ENCODE results near the gene DDX1.

The DDX1 gene

DNA sequence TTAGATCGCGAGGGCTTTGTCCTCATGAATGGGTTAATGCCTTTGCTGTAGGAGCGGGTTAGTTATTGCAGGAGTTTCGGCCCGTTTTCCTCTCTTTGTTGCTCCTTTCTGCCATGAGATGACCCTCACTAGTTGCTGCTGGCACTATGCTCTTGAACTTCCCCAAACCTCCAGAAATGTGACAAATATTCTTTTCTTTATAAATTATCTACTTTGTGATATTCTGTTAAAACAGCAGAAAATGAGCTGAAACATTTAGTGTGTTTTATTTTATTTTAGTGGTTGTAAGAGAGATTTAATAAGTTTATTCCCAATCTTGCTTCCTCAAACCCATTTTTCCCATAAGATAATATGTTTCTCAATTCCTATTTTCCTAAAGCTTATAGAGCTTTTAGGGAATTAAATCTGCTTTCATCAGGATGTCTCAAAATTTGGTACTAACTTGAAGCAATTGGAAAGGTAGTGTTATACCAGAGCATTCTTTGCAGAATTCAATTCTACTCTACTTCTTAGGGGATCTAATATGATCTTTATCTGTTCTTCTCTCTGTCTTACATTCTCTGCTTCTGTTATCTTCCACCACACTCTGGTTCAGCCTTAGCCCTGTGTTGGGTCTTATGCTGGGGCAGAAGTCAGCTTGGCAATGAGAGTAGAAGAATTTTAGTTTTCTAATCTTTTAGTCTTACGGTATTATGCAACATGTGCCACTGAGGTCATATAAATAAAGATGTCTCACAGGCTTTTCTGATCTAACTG is 23.1 kb downstream of the DDX1 start:
- no peak for TF ChIP-seq GATA2 (IDR thresholded peaks at IDR 0.05; ENCODE audit: low read depth, low read length)
- no peak for TF ChIP-seq GATA3 (IDR thresholded peaks at IDR 0.05; ENCODE audit: low read depth, low read length)

DNA sequence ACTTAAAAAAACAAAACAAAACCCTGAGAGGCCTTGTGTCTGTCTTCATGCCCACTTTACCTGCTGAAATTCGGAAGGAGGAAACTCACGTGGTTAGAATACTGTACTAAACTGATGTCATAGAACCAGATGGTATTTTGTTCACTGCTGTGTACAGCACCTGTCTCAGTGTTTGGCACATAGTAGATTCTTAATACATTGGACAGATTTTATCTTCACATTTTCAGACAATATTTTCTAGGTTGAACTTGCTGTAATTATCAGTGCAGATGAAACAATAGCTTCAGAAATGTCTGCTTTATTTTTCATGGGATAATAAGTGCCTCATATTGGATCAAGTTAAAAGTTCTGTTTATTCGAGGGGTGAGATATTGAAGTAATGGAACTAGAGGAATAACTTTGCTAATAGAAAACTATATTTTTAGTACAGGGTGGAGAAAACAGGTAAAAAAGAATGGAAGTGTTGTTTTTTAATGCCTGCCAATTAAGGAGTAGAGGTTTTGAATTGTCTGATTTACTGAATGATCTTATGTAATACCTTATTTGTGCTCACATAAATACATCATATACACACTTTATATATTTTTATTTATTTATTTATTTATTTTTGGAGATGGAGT is 23.7 kb downstream of the DDX1 start:
- no peak for TF ChIP-seq GATA3 (IDR thresholded peaks at IDR 0.05; ENCODE audit: low read depth, low read length)
- TF ChIP-seq GATA2 (IDR thresholded peaks at IDR 0.05; ENCODE audit: low read depth, low read length), result no peak

DNA sequence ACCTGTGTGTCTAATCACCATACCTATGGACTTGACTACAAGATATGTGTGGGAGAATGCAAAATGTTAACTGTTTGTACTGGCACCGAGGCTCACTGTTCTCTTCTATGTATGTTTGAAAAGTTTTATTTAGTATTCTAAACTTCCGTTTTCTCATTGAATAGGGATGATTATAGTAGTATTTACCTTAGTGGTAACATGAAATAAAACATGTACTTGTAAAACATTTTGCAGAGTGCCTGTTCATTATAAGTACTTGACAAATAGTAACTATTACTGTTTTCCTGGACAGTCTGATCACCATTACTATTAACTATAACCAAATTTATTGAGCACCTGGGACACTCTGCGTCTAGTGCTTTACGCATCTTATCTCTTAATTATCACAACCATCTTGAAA is 24.8 kb downstream of the DDX1 start:
- TF ChIP-seq GATA2 (IDR thresholded peaks at IDR 0.05; ENCODE audit: low read depth, low read length) (no peak), GATA3 (IDR thresholded peaks at IDR 0.05; ENCODE audit: low read depth, low read length) (no peak)

DNA sequence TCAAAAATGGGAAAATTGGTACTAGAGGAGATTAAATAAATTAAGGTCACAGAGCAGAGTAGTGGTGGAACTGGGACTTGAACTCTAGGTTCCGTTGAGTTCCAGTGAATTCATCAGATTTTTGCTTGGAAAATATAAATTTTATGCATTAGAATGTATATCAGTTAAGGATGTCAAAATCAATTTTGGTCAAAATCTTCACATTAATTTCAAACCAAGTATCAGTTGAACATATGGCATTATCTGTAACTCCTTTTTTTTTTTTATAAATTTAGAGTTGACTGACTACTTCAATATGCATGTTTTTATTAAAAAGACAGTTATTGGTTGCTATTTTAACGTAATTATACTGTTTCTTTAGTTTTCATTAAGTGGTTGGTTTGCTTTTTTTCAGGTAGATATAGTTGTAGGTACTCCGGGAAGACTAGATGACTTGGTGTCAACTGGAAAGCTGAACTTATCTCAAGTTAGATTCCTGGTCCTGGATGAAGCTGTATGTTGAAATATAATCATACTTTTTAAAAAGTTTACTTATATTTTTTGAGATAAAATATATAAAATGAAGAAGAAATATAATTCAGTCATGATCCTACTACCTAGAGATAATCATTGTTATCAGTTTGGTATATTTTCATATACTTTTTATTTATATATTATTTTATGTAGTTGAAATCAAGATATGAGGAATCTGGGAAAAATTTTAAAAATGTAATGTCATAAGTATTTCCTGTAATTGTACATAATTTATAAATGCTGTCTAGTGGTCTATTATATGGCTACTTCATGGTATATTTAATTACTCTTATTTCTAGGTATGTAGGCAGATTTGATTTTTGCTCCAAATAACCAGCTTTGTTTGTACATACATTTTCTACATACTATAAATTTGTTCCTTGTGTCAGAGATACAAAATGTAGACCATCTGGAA is 25.4 kb downstream of the DDX1 start:
- TF ChIP-seq GATA2 (IDR thresholded peaks at IDR 0.05; ENCODE audit: low read depth, low read length) (no peak), GATA3 (IDR thresholded peaks at IDR 0.05; ENCODE audit: low read depth, low read length) (no peak)

DNA sequence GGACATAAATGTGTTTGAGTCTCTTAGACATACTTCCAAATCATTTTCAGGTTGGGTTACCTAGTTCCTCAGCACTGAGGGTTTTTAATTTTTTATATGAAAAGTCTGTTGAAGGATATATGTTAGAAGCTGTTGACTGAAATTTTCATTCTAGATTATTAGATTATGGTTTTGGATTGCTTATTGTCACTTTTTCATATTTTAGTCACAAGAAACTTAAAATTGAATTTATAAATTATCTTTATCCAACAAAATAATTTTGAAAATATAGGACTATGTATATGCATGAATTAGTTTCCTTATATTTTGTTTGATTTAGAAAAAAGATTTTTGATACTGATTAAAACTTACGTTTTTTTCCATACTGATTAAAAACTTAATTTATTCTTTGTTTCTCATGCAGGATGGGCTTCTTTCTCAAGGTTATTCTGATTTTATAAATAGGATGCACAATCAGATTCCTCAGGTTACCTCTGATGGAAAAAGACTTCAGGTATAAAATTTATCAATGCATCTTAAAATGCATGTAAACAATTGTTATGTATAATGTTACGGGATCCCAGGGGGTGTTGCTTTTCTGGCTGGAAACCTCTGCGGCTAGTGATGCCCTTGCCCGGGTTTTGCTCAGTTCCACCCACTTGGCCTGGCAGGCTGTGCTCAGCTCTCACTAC is 26.2 kb downstream of the DDX1 start:
- TF ChIP-seq GATA2 (IDR thresholded peaks at IDR 0.05; ENCODE audit: low read depth, low read length) (no peak), GATA3 (IDR thresholded peaks at IDR 0.05; ENCODE audit: low read depth, low read length) (no peak)

DNA sequence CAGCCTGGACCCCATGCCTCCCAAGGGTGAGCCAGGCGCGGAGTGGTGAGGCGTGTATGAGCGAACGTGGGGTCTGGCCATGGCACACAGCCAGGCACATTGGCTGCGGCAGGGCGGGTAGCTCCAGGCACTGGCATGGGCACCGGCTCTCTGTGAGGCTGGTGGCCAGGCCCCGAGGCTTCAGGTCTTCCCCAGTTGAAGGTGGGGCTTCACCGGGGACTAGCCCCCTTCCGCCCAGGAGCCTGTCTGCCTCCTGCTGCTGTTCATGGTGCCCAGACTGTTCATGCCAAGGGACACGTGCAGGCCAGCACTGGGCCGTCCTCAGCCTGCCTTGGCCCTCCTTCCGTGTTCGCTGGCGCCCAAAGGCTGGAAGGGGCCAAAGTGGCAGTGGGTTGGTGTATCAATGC is 26.8 kb downstream of the DDX1 start:
- no peak for TF ChIP-seq GATA2 (IDR thresholded peaks at IDR 0.05; ENCODE audit: low read depth, low read length)
- TF ChIP-seq GATA3 (IDR thresholded peaks at IDR 0.05; ENCODE audit: low read depth, low read length), result no peak

DNA sequence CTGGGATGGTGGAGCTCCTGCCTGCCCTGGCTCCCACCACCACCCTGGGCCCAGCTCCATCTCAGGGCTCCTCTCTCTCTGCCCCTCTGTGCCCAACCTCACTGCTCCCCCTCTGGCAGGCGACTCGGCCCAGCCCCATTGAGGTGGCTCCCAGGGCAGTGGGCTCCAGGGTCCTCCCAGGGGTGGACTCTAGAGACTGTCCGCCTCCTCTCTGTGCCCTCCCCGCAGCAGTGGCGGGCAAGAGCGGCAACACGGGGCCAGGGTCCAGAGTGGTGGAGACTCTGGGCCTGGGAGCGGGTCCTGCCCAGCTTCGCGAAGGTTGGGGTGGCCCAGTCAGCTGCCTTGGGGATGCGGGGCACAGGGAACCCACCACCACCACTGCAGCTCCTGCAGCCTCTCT is 27.4 kb downstream of the DDX1 start:
- TF ChIP-seq GATA2 (IDR thresholded peaks at IDR 0.05; ENCODE audit: low read depth, low read length) (no peak), GATA3 (IDR thresholded peaks at IDR 0.05; ENCODE audit: low read depth, low read length) (no peak)

DNA sequence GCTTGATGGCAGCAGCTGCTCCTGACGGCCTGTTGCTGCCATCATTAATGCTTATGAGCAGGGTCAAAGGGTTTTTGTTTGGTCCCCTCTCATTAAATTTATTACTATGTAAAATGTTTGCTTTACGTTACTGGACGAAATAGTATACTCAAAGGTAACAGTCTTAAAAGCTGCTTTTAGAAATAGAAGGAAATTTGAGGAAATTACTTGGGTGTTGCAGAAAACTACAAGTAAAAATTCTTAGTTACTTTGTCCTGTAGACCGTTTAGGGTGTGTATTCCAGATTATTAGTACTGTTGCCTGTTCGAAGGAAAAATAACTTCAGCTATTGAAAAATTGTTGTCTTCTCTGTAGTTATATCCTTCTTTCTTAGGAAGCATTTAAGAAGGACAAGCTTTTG is 27.8 kb downstream of the DDX1 start:
- TF ChIP-seq GATA3 (IDR thresholded peaks at IDR 0.05; ENCODE audit: low read depth, low read length) (no peak), GATA2 (IDR thresholded peaks at IDR 0.05; ENCODE audit: low read depth, low read length) (no peak)

DNA sequence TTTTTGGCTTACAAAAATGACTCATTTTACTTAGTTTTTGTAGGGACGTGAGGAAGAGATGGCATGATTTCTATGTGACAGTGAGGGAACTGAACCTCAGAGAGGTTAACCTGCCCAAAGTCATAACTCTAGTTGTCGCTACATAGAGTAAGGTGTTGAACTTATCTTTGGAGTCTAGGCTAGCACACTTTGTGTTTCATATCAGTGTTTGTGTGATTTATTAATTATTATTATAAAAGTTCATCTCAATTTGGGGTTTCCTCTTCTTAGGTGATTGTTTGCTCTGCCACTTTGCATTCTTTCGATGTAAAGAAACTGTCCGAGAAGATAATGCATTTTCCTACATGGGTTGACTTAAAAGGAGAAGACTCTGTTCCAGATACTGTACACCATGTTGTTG is 28.3 kb downstream of the DDX1 start:
- TF ChIP-seq GATA2 (IDR thresholded peaks at IDR 0.05; ENCODE audit: low read depth, low read length) (no peak), GATA3 (IDR thresholded peaks at IDR 0.05; ENCODE audit: low read depth, low read length) (no peak)

DNA sequence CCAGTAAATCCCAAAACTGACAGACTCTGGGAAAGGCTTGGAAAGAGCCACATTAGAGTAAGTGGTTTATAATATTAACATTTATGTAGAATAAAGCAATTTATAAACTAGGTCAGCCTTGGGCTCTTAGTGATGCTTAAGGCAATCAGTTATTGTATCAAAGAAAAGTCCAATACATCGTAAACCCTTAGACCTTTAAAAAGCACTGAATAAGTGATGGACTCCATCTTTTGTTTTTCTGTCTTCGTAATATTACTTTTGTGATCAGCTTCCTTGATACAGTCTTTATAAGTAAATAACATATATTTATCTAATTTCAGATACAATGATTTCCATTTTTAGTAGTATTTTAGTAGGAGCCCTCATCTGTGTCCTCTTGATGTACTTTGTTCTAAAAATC is 28.7 kb downstream of the DDX1 start:
- TF ChIP-seq GATA2 (IDR thresholded peaks at IDR 0.05; ENCODE audit: low read depth, low read length), result no peak
- TF ChIP-seq GATA3 (IDR thresholded peaks at IDR 0.05; ENCODE audit: low read depth, low read length), result no peak

DNA sequence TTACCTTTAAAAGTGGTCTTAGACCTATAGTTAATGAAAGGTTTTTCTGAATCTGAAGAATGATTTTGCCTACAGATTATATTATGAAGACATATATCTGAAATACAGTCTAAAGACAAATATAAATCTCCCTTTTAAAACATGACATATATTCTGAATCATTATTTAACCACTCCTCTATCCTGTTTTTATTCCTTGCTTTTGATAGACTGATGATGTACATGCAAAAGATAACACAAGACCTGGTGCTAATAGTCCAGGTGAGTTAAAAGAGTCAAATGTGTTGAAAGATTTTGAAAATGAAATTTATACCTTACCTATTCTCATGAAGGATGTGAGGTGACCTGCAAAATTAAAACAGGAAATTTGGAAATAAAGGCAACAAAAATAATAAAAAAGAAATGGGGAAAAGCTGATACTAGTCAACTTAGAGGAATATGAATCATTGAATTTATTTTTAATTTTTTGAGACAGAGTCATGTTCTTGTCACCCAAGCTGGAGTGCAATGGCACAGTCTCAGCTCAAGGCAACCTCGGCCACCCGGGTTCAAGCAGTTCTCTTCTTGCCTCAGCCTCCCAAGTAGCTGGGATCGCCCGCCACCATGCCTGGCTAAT is 29.3 kb downstream of the DDX1 start:
- TF ChIP-seq GATA2 (IDR thresholded peaks at IDR 0.05; ENCODE audit: low read depth, low read length) (no peak), GATA3 (IDR thresholded peaks at IDR 0.05; ENCODE audit: low read depth, low read length) (no peak)

DNA sequence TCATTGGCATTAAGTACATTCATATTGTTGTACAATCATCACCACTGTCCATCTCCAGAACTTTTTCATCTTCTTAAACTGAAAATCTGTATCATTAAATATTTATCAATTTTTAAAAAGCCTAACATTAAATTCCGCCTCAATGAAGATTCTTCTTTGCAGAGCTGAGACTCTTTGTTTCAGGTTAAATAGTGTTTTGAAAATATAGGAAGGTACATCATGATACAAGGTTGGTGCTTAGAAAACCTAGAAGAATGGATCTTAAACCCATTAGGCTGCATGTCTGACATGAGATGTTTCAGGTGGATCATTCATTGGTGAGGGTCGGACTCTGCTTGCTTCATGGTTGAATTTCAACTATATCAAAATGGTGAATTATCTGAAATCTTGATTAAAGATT is 30.5 kb downstream of the DDX1 start:
- TF ChIP-seq GATA3 (IDR thresholded peaks at IDR 0.05; ENCODE audit: low read depth, low read length) (no peak), GATA2 (IDR thresholded peaks at IDR 0.05; ENCODE audit: low read depth, low read length) (no peak)

DNA sequence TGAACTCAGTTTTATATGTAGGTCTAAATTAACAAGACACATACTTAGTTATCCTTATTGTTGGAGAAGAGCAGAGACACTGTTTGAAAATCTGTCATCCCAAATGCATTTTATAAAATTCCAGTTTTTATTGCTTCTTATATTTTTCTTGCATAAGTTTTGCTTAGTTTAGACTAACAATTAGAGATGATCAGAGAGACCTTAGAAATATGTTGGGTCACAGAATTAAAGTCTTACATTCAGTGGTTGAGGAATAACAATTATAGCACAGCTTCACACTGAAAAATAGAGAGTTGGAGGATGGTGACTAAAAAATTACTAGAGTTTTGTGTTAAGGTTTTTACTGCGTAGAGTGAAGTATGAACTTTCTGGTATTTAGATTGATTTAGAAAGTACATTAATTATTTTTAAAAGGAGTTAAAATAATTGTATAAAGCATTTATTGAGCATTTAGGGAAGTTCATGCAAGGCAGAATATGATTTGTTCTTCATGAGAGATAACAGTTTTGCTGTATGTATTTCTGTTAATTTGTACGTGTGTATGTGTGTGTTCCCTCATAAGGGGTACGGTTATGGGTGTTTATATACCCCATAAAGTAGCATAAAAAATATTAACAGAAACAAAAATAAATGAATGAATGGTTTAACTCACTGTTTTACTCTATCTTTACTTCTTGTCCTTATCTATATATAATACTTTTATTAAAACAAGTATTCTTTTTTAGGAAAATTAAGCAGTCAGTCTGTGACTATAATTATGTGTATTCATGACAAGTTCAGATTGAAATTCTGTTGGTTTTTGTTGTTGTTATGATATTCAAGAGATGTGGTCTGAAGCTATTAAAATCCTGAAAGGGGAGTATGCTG is 31.2 kb downstream of the DDX1 start:
- TF ChIP-seq GATA2 (IDR thresholded peaks at IDR 0.05; ENCODE audit: low read depth, low read length) (no peak), GATA3 (IDR thresholded peaks at IDR 0.05; ENCODE audit: low read depth, low read length) (no peak)

Measured in SH-SY5Y (cell line).